ENCODE results near the gene CDK9. TPM values are rescaled to one million over a fixed set of nuclear protein-coding genes. Genes with fewer than 3 reads are reported as not detected.
"Not testable (repeated sequence)": the region's sequence is repeated elsewhere in the genome, so short reads cannot be mapped to it uniquely, and the experiment has no call there.

Gene CDK9
- total RNA-seq, 2 donors from 2014 or later, result 51.4 to 58.7 TPM

DNA sequence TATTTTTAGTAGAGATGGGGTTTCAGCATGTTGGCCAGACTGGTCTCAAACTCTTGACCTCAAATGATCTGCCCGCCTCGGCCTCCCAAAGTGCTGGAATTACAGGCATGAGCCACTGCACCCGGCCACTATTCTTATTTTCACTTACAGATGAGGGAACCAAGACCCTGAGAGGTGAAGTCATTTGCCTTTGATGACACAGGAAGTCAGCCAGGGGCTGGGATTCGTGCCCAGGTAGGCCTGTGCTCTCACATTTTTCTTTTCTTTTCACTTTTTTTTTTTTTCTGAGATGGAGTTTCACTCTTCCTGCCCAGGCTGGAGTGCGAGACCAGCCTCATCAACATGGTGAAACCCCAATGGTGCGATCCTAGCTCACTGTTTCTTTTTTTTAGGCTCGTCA lies 46.4 kb downstream of the CDK9 start:
- peak; percentile 18 for ATAC-seq
- no peak overlapping the region for H3K4me3 ChIP-seq
- peaks cover 47% of the 10 kb centered on the region for H3K4me1 ChIP-seq
- H3K27ac ChIP-seq, result peak overlapping the region in 2 of 4 donors; percentile 65 to 80
- no peaks in the 10 kb centered on the region for H3K36me3 ChIP-seq (replicated peaks in 1 of 2; ENCODE audit: insufficient read depth in 1 of 2, low read depth in 2 of 2)
- intact Hi-C loops (cut with DNase I), result no loop called here
- 53 to 67% methylated on average over 7 of the region's 7 CpGs for WGBS, 2 donors
- no peaks in the 10 kb centered on the region for H3K27me3 ChIP-seq
- DNase-seq, result peak in 1 of 4 donors; percentile 49
- TF ChIP-seq, protein P1, sequence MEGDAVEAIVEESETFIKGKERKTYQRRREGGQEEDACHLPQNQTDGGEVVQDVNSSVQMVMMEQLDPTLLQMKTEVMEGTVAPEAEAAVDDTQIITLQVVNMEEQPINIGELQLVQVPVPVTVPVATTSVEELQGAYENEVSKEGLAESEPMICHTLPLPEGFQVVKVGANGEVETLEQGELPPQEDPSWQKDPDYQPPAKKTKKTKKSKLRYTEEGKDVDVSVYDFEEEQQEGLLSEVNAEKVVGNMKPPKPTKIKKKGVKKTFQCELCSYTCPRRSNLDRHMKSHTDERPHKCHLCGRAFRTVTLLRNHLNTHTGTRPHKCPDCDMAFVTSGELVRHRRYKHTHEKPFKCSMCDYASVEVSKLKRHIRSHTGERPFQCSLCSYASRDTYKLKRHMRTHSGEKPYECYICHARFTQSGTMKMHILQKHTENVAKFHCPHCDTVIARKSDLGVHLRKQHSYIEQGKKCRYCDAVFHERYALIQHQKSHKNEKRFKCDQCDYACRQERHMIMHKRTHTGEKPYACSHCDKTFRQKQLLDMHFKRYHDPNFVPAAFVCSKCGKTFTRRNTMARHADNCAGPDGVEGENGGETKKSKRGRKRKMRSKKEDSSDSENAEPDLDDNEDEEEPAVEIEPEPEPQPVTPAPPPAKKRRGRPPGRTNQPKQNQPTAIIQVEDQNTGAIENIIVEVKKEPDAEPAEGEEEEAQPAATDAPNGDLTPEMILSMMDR (IDR thresholded peaks at IDR 0.05), result no peak
- TF ChIP-seq POLR2A (IDR thresholded peaks at IDR 0.05), result no peak
- no peaks in the 10 kb centered on the region for H3K9me3 ChIP-seq

DNA sequence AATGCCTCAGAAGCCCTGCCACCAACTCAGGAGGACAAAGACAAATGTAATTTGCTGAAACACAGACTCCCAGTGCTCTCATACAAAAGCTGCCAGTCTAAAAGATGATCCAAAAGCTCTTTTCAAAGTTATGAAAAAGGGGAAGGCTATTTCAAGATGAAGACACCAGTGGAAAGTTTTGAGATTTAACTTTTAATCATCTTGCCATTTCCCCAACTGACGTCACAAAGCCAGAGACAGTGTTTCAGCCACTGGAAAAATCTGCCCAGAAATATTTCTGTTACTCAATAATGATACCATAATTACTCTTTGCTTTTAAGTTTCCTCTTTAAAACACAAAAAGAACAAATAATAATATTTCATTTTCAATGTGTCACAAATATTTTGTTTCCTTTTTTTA lies 47.7 kb downstream of the CDK9 start:
- no peaks in the 10 kb centered on the region for H3K36me3 ChIP-seq (replicated peaks in 1 of 2; ENCODE audit: insufficient read depth in 1 of 2, low read depth in 2 of 2)
- no peaks in the 10 kb centered on the region for H3K9me3 ChIP-seq
- WGBS, 2 donors, result 26 to 42% methylated on average over 1 of the region's 1 CpG
- no peak overlapping the region for H3K4me3 ChIP-seq
- H3K27ac ChIP-seq, result peak overlapping the region in 2 of 4 donors; percentile 55 to 80
- DNase-seq (no peak), ATAC-seq (no peak)
- TF ChIP-seq, protein P1 (IDR thresholded peaks at IDR 0.05), result no peak
- TF ChIP-seq POLR2A (IDR thresholded peaks at IDR 0.05), result no peak
- peaks cover 52% of the 10 kb centered on the region for H3K4me1 ChIP-seq
- H3K27me3 ChIP-seq, result no peaks in the 10 kb centered on the region
- intact Hi-C loops (cut with DNase I), result no loop called here

DNA sequence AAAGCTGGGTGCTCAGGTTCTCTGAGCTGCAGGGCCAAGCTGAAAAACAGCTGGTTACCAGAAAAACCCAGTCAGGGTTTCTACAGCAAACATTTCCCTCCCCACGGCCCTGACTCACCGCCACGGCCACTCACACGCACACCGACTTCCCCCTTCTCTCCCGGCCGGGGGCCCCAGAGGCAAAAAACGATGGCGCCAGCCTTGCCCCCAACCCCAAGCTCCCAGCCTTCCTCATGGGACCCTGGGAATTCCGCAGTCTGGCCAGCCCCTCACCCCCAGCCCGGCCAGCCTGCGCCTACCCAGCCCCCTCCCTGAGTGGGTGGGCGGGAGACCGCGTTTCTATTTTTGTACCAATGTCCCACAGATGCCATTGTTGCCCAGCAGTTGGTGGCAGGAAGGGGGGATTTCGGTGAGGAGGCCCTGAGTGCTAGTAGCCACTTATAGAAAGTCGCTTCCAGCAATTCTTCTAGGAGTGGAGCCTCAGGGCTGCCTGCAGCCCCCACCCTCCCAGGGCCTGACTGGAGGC lies 50.2 kb downstream of the CDK9 start:
- intact Hi-C loops (cut with DNase I), result no loop called here
- H3K27ac ChIP-seq, result peak overlapping the region; percentile 15 to 80 (median 49)

DNA sequence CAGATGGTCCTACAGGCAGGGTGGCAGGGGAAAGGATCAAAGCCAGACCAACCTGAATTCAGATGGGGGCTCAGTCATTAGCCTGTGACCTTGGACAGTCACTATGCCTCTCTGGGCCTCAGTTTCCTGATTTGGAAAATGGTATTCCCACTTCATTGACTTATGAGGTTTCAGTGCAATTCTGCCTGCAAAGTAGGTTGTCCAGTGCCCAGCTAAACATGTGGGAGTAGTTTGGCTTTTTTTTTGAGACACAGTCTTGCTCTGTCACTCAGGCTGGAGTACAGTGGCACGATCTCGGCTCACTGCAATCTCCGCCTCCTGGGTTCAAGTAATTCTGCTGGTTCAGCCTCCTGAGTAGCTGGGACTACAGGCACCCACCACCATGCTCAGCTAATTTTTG lies 50.7 kb downstream of the CDK9 start:
- H3K4me3 ChIP-seq; DNase-seq; H3K36me3 ChIP-seq (replicated peaks in 1 of 2; ENCODE audit: insufficient read depth in 1 of 2, low read depth in 2 of 2); H3K27me3 ChIP-seq; ATAC-seq; intact Hi-C loops (cut with DNase I); H3K9me3 ChIP-seq: not testable (repeated sequence)
- WGBS, 2 donors, result 95 to 100% methylated on average over 3 of the region's 3 CpGs
- Histone ChIP-seq H3K4me1 (peaks cover 66% of the 10 kb centered on the region), H3K27ac (peak overlapping the region in 3 of 4 donors; percentile 24 to 80 (median 74))

More for the DNA sequence above, 50.2 kb downstream of the CDK9 start:
- Histone ChIP-seq H3K9me3 (no peaks in the 10 kb centered on the region), H3K36me3 (replicated peaks in 1 of 2; ENCODE audit: insufficient read depth in 1 of 2, low read depth in 2 of 2) (no peaks in the 10 kb centered on the region), H3K27me3 (no peaks in the 10 kb centered on the region), H3K4me1 (peaks cover 66% of the 10 kb centered on the region), H3K4me3 (no peak overlapping the region)
- 68 to 75% methylated on average over 12 to 17 of the region's 17 CpGs for WGBS, 2 donors
- peak in 1 of 4 donors; percentile 65 for DNase-seq
- TF ChIP-seq, protein P1 (IDR thresholded peaks at IDR 0.05), result no peak
- no peak for TF ChIP-seq POLR2A (IDR thresholded peaks at IDR 0.05)
- no peak for ATAC-seq

DNA sequence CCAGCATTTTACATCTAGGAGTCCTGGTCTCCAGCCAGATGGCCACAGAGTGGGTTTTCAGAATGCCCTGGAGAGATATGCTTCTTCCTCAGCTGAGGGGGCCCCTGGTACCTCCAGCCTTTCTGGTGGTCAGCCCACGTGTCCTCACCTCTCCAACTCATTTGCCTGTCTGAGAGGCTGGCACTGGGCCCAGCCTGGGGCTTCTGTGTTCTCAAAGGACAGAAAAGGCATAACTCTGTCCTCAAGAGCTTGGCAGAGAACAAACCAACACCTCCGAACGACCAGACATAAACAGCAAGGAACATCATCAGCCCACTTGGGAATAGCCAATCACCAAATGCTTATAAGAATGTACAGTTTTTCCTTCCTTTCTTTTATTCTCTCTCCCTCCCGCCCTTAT lies 51.5 kb downstream of the CDK9 start:
- ATAC-seq (no peak), DNase-seq (no peak)
- Histone ChIP-seq H3K4me3 (no peak overlapping the region), H3K9me3 (no peaks in the 10 kb centered on the region), H3K27me3 (no peaks in the 10 kb centered on the region), H3K4me1 (peaks cover 60% of the 10 kb centered on the region), H3K27ac (peak overlapping the region in 3 of 4 donors; percentile 28 to 80 (median 74)), H3K36me3 (replicated peaks in 1 of 2; ENCODE audit: insufficient read depth in 1 of 2, low read depth in 2 of 2) (no peaks in the 10 kb centered on the region)
- TF ChIP-seq, protein P1 (IDR thresholded peaks at IDR 0.05), result no peak
- no peak for TF ChIP-seq POLR2A (IDR thresholded peaks at IDR 0.05)
- WGBS, 2 donors, result 52 to 63% methylated on average over 3 to 4 of the region's 4 CpGs
- intact Hi-C loops (cut with DNase I), result no loop called here

Measured in body of pancreas (tissue), 4 donors.